GM19238 (cell line): ENCODE data around the gene NUDT19.
"Not testable (repeated sequence)": the region's sequence is repeated elsewhere in the genome, so short reads cannot be mapped to it uniquely, and the experiment has no call there.

ENCODE experiments used
- DNase-seq: peaks from one replicate; pipeline ENCODE4 v3.0.0; 2011; ENCODE audit warnings: low spot score; ENCODE audit not compliant: insufficient read length

NUDT19 gene

GRCh38 chr19:32674931-32675719, 16.5 kb upstream of the NUDT19 start, which contains the start of gene ANKRD27:
TSS of gene ANKRD27 (minus strand) at chr19:32675180. CDS start at chr19:32659015, 16,165 bp downstream.
- peak; percentile 96 for DNase-seq

DNA sequence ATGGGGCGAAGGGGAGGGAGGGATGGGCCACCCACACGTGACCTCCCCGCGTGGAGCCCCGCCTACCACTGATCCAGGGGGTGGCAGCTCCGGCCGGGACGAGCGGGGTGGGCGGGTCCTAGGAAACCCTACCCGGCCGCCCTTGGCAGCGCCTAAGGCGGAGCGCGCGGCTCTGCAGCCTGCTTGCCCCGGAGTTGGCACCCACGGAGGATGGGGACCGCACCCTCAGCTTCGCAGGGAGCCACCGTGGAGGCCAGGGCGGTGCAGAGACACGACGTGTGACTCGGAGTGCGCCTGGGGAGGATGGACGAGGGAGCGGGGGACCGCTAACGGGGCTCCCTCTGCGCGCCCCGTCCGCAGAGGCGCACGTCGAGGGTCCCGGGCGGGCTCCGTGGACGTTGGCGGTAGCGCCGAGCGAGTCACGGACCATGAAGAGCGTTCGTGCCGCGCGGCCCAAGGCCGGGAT, 15.9 kb upstream of the NUDT19 start, which contains the start of gene RGS9BP:
RGS9BP (plus strand) TSS at position 129 of the 466 bp plus-strand sequence. CDS start 416 bp downstream, outside the sequence.
- DNase-seq, result no peak

GRCh38 chr19:32676186-32676894, 15.3 kb upstream of the NUDT19 start:
- no peak for DNase-seq

GRCh38 chr19:32676895-32677359, 14.7 kb upstream of the NUDT19 start:
- no peak for DNase-seq

GRCh38 chr19:32677657-32678056, 14.0 kb upstream of the NUDT19 start:
- DNase-seq, result no peak

DNA sequence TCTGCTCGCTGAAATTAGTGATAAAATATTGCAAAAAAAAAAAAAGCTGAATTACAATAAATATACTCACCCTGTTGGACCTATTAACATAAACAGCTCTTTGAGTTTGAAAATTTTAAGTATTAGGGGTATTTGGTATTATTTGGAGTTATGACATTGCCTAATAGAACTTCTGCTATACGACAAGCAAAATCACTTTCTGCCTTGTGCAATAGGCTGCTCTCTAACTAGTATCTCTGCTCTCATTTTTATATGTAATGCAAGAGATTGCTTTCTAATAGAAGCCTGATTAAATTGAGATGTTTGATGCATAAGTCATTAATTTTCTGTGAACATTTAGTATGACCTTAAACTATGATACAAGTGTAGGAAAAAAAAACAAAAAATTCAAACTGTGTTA, 10.6 kb upstream of the NUDT19 start:
- DNase-seq, result no peak

DNA sequence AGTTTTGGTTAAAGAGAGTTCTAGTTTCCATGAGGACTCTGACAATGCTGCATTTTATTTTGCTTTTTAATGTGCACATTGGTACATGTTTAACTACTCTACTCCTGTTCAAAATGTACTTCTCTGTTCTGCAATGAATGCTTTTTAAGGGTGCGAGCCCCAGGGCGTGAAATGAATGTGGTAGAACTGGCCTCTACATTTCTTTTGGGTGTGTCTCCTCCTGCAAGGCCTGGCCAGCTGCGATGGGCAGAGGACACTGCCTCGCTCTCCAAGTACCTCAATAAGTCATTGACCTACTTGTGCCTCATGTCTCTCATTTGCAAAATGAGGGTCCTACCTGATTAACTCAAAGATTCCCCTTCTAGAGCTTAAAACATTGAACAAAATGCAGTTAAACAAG, 9.3 kb upstream of the NUDT19 start:
- DNase-seq, result no peak

GRCh38 chr19:32686847-32687475, 4.7 kb upstream of the NUDT19 start:
- no peak for DNase-seq

- no peak for DNase-seq
Measured at GRCh38 chr19:32687681-32688080, 3.9 kb upstream of the NUDT19 start.

GRCh38 chr19:32688311-32688710, 3.3 kb upstream of the NUDT19 start:
- no peak for DNase-seq

DNA sequence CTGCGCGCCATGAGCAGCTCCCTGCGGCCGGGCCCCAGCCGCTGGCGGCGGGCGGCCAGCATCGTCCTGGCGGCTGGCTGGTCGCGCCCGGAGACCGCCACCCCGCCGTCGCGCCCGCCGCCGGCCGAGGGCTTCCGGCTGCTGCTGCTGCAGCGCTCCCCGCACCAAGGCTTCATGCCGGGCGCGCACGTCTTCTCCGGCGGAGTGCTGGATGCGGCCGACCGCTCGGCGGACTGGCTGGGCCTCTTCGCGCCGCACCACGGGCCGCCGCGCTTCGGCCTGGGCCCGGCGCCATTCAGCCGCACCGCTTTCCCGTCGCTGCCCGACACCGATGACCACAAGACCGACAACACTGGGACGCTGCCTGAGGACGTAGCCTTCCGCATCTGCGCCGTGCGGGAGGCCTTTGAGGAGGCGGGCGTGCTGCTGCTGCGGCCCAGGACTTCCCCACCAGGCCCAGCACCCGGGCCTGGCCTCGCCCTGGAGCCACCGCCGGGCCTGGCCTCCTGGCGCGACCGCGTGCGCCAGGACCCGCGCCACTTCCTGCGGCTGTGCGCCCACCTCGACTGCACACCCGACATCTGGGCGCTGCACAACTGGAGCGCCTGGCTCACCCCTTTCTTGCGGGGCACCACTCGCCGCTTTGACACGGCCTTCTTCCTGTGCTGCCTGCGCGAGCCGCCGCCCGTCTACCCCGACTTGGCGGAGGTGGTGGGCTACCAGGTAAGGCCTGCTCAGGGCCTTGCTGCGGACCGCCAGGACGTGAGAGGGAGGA, 518 bp downstream of the NUDT19 start:
- peak; percentile 49 for DNase-seq

- no peak for DNase-seq
Measured at GRCh38 chr19:32692727-32693061, 1.1 kb downstream of the NUDT19 start.

- not testable (repeated sequence) for DNase-seq
Measured at GRCh38 chr19:32693151-32694108, 1.8 kb downstream of the NUDT19 start.

DNA sequence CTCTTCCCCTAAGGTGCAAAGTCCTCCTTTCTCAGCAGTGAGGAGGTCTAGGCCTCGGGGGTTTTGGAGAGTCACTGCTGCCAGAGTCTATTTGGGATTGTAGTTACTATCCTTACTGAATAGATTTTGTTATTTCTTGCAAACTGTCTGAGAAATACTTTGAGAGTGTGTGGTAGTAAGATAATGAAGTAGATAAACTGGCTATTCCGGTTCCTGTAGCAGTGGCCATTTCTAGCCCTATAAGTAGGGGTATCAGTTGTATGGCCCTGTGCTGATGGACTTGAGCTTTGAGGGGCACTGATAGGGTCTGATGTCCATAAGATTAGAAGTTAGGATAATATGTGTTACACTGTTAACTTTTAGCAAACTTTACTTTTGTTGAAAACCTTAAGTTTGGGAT, 2.7 kb downstream of the NUDT19 start:
- not testable (repeated sequence) for DNase-seq

GRCh38 chr19:32694851-32695250, 3.2 kb downstream of the NUDT19 start:
- not testable (repeated sequence) for DNase-seq

DNA sequence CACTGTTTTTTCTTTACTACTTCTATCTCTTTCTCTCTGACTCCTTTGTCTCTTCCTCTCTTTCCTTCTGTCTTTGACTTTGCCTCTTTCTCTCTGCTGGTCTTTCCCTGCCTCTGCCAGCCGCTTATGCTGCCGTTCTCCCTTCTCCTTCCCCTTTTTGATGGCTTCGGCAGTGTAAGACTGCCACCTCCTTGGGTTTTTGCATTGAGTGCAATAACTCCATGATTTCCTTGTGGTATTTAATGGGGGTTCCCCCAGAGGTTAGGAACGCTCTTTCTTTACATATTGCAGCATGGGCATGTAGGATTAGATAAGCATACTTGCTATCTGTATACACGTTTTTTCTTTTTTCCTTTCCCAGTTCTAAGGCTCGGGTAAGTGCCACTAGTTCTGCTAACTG, 3.9 kb downstream of the NUDT19 start:
- DNase-seq, result not testable (repeated sequence)

- DNase-seq, result not testable (repeated sequence)
Measured at GRCh38 chr19:32696771-32697170, 5.2 kb downstream of the NUDT19 start.

- DNase-seq, result not testable (repeated sequence)
Measured at GRCh38 chr19:32700129-32700528, 8.5 kb downstream of the NUDT19 start.

DNA sequence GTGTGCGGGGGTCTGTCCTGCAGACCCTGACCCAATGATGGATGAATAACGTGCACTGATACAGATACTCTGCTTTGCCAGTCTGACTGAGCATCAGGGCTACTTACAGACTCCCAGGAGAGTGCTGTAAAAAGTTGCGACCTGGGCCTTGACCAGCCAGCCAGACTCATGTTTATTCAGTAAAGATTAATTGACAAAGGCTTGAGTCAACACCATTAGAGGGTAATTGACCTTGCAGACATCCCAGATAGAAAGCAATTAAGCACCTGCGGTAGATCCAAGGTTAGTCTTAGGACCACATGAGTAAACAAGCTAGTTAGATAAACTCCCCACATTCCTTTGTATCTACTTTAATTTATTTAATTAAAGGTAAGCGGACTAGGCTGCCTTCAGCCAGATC, 10.4 kb downstream of the NUDT19 start:
- no peak for DNase-seq

DNA sequence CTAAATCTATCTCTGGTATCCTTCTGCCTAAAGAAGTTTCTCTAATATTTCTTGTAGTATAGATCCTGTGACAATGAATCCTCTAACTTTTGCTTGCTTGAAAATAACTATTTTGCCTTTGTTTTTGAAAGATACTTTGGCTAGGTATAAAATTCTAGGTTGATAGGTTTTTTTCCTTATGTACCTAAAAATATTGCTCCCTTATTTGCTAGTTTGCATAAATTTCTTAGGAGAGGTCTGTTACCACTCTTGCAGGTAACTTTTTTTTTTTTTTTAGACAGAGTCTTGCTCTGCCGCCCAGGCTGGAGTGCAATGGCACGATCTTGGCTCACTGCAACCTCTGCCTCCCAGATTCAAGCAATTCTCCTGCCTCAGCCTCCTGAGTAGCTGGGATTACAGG, 12.4 kb downstream of the NUDT19 start:
- DNase-seq, result not testable (repeated sequence)
